Left colon (tissue), 2 donors: ENCODE results near the gene ZNHIT2. TPM values are rescaled to one million over a fixed set of nuclear protein-coding genes. Genes with fewer than 3 reads are reported as not detected.

ENCODE experiments used
- ATAC-seq: fragments of 200-7000 bp; cut with Tn5 transposase; one replicate; pipeline ENCODE4 v1.9.1; 2020; ENCODE audit warnings: mild to moderate bottlenecking, moderate library complexity
- DNase-seq, 2 donors: peaks; one replicate each; pipeline ENCODE4 v3.0.0-alpha.2; 2020
- intact Hi-C, 2 donors: fragments of 100-400 bp; cut with DNase I in 1 of 2; cut with micrococcal nuclease in 1 of 2; formaldehyde crosslinking; loops; one replicate each; pipeline versions ENCODE4 v1.11.2 to v1.14.0; 2022; cut with DNase I, micrococcal nuclease
- total RNA-seq, 2 donors: library from RNA; stranded (reverse); fragmentation: NEBNext Ultra II Directional; extraction: Animal tissue kit (Norgen Biotek cat#: 25700); gene quantifications; one replicate each; pipeline ENCODE4 v1.2.1, GENCODE V29; 2021
- donor health status: DM: no; HTN: no; CAD: no.
- donor health status: DM: yes; HTN: yes; CAD: no.

Gene ZNHIT2
- total RNA-seq, 2 donors from 2014 or later = 7.3 to 9.7 TPM

DNA sequence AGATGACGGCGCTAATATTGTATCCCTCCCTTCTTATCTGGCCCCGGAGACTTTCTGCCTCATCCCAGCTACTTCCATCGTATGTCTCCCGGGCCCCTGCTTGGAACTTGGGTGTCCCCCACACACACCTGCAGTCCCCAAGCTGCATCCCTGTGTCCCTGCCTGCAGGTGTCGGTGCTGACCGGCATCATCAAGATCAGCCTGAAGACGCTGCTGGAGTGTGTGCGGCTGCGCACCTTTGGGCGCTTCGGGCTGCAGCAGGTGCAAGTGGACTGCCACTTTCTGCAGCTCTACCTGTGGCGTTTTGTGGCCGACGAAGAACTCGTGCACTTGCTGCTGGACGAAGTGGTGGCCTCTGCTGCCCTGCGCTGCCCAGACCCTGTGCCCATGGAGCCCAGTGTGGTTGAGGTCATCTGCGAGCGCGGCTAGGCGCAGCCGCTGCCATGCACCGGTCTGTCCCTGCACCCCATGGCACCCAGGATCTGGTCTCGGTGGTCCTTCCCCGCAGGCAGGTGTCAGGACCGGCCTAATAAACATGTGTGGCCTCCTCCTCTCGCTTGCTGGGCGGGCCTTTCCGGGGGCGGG is 6.2 kb downstream of the ZNHIT2 start:
- DNase-seq (no peak), ATAC-seq (no peak)
- intact Hi-C loops = no loop called here

DNA sequence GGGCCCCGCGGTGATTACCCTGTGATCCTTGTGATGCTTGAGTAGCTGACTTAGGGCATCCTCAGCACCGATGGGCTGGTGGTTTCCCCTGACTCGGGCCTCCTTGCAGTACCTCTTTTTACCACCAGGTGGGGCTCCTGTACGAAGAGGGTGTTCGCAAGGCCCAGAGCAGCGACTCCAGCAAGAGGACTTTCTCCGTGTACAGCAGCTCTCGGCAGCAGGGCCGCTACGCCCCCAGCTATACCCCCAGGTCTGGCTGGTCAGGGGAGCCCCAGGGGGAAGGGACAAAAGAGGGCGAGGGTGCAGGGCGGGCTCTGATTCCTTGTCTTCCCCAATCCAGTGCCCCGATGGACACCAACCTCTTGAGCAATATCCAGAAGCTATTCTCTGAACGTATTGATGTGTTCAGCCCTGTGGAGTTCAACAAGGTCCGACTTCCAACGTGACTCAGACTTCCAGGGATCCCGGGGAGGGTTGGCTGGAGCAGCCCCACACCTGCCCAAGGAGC is 7.1 kb downstream of the ZNHIT2 start:
- intact Hi-C loops = no loop called here
- peak; percentile 81 to 94 for DNase-seq
- peak; percentile 41 for ATAC-seq

DNA sequence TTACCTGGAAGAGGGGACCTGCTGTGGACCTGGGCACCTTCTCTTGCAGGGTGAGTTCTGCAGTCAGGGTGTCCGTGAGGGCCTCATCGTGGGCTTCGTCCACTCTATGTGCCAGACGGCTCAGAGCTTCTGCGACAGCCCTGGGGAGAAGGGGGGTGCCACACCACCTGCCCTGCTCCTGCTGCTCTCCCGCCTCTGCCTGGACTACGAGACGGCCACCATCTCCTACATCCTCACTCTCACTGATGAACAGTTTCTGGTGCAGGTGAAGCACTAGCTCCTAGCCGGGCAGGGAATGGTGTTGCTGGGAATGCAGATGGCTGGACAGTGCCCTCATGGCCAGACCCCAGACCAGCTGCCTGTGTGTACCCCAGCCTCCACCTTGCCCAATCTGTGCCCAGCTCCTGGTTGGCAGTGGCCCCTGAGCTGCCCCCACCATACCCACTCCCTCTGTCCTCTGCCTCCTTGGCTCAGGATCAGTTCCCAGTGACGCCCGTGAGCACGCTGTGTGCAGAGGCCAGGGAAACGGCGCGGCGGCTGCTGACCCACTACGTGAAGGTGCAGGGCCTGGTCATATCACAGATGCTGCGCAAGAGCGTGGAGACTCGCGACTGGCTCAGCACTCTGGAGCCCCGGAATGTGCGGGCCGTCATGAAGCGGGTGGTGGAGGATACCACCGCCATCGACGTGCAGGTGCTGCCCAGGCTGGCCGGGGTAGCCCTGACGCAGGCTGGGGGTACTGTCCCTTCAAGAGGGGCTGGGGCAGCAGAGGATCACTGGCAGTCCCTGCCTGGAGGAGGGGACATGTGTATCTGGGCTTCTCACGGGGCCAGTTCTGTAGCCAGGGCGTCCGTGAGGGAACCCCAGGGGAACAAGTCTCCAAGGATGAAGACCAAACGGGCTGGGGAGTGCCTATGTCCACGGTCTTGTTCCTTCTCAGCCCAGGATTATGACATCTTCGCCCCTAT is 8.0 kb downstream of the ZNHIT2 start:
- DNase-seq = no peak
- ATAC-seq = no peak
- intact Hi-C loops = no loop called here

DNA sequence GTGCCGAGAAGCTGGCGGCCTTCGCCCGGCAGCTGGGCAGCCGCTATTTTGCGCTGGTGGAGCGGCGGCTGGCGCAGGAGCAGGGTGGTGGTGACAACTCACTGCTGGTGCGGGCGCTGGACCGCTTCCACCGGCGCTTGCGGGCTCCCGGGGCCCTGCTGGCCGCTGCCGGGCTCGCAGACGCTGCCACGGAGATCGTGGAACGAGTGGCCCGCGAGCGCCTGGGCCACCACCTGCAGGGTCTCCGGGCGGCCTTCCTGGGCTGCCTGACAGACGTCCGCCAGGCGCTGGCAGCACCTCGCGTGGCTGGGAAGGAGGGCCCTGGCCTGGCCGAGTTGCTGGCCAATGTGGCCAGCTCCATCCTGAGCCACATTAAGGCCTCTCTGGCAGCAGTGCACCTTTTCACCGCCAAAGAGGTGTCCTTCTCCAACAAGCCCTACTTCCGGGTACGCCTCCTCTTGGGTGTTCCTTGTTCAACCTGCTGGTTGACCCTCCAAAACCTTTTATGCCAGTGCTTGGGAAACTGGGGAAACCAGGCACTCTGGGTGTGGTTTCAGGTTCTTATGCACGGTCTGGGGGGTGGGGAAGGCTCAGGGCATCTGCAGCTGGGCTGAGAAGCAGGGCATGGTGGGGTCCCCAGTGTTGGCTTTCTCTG is 8.9 kb downstream of the ZNHIT2 start:
- no peak for DNase-seq
- intact Hi-C loops = no loop called here
- ATAC-seq = no peak

- DNase-seq (no peak), ATAC-seq (no peak)
- intact Hi-C loops = no loop called here
These were observed 9.6 kb downstream of the ZNHIT2 start for GRCh38 chr11:65107751-65108468.

DNA sequence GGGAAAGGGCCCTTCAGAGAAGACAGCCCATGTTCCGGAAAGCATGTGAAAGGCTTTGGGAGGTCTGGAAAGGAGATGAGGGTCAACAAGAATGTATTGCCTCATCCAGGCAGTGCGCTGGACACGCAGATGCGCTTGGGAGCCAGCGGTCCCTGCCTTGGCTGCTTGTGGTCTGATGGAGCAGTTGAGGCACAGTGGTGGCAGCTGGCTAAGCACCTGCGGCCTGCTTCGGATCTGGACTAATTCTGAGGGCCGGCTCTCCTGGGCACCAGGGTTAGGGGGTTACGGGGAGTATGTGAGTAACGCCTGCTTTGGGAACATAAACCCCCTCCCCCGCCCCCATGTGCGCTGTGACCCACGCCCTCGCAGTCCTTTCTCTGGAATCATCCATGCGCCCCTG is 10.4 kb downstream of the ZNHIT2 start:
- intact Hi-C loops = no loop called here
- DNase-seq = no peak

DNA sequence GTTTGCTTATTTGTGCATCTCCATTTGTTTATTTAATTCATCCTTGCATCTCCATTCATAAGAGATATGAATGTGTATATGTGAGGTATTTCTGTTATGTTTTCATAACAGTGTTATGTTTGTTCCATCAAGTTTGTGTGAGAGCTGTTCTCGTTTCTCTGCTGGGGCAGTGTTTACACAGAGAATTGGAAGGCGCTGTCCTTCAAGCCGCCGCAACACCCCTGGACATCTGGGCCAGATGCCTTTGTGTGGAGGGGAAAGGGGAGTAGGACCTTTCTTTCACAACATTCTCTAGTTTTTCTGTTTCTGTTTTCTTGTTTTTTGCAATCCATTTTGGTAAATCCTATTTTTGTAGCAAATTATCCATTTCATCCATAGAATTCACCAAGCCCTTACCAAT is 12.9 kb downstream of the ZNHIT2 start:
- no peak for ATAC-seq
- no peak for DNase-seq
- intact Hi-C loops = no loop called here

More for the DNA sequence above, 10.4 kb downstream of the ZNHIT2 start:
- ATAC-seq = no peak

- DNase-seq = no peak
- intact Hi-C loops = no loop called here
- no peak for ATAC-seq
These were observed 14.0 kb downstream of the ZNHIT2 start for GRCh38 chr11:65103476-65103875.

DNA sequence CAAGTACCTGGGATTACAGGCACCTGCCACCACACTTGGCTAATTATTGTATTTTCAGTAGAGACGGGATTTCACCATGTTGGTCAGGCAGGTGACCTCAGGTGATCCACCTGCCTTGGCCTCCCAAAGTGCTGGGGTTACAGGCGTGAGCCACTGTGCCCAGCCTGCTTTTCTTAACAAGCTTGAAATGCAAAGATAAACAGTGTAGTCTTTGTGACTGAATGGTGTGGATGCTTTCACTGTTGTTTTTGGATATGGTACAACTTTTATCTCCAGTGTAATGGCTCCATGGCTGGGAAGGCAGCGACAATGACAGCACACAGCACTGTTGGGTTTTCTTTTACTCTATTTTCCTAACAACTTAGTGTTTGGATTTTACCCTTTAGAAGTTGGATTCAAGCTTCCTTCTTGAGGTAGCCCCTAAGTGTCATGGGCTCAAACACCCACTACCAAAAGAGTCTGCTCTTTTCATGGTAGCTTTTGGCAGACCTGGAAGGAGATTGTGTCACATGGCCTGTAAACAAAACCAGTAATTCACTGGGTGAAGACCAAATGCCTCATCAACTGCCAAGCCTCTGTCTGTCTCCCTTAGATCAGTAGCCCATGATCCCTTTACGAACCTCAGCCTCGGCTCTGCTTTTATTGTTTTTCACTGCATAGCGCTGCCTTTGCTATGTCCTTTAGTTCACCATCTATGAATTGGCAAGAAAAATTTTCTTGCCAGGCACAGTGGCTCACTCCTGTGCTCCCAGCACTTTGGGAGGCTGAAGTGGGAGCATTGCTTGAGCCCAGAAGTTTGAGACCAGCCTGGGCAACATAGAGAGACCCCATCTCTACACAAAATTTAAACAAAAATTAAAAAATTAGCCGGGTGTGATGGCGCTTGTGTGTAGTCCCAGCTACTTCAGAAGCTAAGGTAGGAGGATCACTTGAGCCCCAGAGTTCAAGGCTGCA is 15.1 kb downstream of the ZNHIT2 start:
- ATAC-seq (no peak), DNase-seq (no peak)
- intact Hi-C loops = no loop called here

DNA sequence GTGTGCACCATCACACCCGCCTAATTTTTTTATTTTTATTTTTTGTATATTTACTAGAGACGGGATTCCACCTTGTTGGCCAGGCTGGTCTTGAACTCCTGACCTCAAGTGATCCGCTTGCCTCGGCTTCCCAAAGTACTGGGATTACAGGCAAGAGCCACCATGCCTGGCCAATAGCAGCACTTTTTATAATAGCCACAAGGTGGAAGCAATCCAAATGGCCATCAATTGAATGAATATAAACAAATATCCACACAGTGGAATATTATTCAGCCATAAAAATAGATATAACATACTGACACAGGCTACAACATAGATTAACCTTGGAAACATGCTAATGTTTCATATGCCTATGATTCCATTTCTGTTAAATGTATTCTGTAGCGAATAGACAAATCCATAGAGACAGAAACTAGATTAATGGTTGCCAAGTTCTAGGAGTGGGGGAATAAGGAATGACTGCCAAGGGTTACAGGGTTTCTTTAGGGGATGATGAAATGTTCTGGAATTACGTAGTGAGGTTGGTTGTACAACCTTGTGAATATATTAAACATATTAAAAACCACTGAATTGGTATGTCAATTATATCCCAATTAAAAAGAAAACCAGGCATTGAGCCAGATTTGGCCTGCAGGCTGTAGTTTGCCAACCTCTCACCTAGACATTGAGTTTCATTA is 16.7 kb downstream of the ZNHIT2 start:
- DNase-seq (no peak), ATAC-seq (no peak)
- intact Hi-C loops = no loop called here

DNA sequence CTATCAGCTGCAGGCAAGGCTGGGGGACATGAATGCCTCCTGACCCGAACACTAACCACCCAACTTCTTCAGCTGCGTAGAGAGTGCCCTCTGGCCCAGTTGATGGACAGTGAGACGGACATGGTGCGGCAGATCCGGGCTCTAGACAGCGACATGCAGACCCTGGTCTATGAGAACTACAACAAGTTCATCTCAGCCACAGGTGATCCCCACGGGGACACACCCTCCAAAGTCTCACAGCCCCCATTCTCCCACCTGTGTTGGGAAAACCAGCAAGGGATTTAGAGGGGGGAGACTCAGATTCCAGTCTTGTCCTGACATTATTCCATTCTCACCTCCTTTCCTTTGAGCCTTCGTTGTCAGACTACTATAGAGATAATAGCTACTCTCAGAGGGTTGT is 20.6 kb downstream of the ZNHIT2 start:
- DNase-seq (no peak), ATAC-seq (no peak)
- intact Hi-C loops = no loop called here

GRCh38 chr11:65095974-65096806 is 21.3 kb downstream of the ZNHIT2 start, which contains the start of gene VPS51:
VPS51 (plus strand) TSS chr11:65096214; CDS start chr11:65096251, 37 bp downstream.
- DNase-seq (peak; percentile 92 to 94), ATAC-seq (peak; percentile 95)
- intact Hi-C loops = no loop called here

DNA sequence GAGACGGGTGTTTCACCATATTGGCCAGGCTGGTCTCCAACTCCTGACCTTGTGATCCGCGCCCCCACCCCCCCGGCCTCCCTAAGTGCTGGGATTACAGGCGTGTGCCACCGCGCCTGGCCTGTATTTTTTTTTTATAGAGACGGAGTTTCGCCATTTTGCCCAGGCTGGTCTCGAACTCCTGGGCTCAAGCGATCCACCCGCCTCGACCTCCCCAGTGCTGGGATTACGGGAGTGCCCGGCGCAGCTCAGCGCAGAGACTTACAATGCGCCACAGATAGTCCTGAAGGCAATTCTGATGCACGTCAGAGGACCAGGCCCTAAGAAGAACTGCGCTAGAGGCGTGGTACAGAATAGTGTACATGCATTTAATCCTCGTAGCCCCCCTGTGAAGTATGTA is 22.1 kb downstream of the ZNHIT2 start:
- intact Hi-C loops = no loop called here
- ATAC-seq (no peak), DNase-seq (no peak)

GRCh38 chr11:65090628-65091027 is 26.9 kb downstream of the ZNHIT2 start:
- ATAC-seq = no peak
- no peak for DNase-seq
- intact Hi-C loops = no loop called here

DNA sequence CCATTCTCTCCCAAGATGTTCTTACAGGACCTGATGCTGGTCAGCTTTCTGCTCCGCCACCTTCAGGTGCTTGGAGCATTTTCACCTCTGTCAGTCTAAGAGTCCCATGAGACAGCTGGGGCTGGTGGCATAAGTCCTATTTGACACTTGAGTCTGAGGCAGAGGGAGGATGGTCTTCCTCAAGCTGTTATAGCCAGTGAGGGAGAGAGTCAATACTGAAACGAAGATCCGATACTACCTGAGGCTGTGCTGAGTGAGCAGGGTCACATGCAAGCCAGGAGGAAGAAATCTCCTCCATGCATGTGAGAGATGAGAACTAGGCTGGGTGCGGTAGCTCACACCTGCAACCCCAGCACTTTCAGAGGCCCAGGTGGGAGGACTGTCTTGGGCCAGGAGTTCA is 27.9 kb downstream of the ZNHIT2 start:
- DNase-seq = no peak
- ATAC-seq = no peak
- intact Hi-C loops = no loop called here

DNA sequence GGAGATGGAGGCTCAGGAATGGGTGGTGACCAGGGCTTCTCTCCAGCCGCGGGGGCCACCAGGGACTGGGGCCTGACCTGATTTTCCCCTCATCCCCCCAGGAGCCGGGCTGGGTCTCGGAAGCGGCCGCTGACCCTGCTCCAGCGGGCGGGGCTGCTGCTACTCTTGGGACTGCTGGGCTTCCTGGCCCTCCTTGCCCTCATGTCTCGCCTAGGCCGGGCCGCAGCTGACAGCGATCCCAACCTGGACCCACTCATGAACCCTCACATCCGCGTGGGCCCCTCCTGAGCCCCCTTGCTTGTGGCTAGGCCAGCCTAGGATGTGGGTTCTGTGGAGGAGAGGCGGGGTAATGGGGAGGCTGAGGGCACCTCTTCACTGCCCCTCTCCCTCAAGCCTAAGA is 29.7 kb downstream of the ZNHIT2 start:
- DNase-seq (no peak), ATAC-seq (no peak)
- intact Hi-C loops = no loop called here

GRCh38 chr11:65087216-65087615 is 30.3 kb downstream of the ZNHIT2 start:
- ATAC-seq = no peak
- intact Hi-C loops = no loop called here
- no peak for DNase-seq
